ENCODE results near the gene CTNNBL1. TPM values are rescaled to one million over a fixed set of nuclear protein-coding genes. Genes with fewer than 3 reads are reported as not detected.

Gene CTNNBL1
- total RNA-seq, 1 donor from 2014 or later = 80.0 TPM

DNA sequence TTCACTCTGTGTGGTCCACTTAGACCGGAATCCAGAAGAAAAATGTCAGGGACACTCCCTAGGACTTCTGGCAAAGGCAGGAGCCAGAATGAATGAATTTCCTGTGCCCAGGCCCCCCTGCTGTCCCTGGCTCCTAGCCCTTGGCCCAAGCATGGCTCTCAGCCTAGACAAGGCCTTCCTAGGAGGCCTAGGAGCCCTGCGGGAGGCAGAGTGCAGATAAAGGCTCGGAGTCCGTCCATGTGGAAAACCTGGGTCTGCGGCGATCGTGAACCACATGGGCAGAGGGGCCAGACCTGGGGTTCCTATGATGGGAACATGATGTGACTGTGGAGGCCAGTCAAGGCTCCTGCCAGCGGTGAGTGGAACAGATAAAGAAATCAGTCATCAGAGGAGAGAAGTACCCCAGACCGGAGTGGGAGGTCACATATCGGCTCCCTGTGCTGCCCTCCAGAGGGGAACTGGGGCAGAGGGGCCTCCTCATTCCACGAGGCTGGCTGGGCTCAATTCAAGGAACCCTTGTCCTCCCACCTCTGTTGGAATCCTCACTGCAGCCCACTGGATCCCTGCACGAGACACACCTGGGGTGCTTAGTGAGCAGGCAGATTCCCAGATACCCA, 203.2 kb downstream of the CTNNBL1 start:
- intact Hi-C loops (cut with micrococcal nuclease) = no loop called here

DNA sequence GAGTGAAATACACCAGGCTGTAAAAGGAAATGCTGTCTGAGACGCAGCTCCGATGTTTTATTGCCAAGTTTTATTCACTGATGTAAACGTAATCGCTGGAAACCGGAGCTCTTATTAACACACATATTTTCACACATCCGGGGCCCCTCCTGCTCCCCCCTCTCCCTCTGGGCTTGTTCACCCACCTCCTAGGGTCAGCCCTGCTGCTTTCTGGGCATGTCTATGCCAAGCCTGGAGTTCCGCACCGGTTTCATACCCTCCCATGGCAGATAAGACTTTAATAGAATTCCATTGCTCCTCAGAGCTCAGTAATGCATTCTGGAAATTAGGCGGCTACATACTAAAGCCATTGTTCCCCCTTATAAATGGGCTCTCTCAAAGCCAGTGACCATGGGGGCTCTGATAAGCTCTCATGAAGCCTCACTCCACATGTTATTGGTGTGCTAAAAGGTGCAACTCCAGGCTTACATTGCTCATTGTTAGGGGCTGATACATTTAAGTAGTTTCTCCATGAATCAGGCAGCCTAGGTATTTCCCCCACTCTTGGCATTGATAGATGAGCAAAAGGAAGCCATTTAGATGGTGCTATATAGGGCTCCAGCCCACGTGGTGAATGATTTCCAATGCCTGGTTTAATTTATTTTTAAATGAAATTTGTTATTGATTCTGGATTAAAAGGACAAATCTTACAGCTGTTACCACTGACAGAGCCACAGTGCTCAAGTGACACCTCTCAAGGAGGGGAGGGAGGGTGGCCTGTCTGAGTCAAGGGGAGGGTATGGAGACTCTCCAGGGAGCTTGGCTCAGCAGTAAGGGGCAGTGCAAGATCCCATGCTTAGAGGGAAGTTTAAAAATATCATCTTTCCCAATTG, 204.6 kb downstream of the CTNNBL1 start:
- intact Hi-C loops (cut with micrococcal nuclease) = no loop called here

DNA sequence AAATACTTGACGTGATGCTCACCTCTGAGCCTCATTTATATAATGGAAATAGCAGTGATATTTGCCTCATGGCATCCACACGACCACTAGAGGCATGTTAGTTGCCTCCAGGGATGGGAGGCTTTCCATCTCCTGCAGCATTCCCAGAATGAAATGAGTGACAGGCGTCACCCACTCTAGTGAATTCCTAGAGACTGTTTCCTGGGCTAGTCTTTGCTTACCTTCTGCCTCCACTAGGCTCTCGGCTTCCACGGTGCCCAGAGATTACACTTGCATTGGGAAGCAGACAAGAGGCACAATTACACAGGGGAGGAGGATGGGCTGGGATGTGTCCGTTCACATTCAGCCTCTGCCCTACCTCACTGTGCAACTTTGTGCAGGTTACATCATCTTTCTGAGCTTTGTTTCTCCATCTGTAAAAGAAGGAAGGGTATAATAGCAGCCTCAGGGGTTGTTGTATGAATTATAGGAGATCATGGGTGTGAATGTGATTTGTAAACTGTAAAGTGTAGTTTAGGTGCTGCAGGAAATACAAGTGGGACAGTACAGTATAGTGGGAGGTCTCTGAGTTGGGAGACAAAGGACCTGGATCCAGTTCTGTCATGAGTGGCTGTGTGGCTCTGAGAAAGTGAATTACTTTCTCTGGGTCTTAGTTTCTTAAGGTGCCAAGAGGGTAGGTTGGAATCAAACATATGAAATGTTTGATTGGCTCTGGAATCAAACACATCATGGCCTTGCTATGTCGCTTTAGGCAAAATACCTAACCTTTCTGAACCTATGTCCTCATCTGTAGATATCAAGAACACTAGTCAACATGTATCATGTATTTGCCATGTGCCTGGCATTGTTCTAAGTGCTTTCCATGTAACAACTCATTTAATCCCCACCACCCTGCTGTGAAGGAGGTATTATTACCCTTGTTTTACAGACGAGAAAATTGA, 205.5 kb downstream of the CTNNBL1 start:
- intact Hi-C loops (cut with micrococcal nuclease) = loop anchor here (5.0 kb wide), 1 partner anchor 323 kb away; no protein-coding TSS in a partner anchor

DNA sequence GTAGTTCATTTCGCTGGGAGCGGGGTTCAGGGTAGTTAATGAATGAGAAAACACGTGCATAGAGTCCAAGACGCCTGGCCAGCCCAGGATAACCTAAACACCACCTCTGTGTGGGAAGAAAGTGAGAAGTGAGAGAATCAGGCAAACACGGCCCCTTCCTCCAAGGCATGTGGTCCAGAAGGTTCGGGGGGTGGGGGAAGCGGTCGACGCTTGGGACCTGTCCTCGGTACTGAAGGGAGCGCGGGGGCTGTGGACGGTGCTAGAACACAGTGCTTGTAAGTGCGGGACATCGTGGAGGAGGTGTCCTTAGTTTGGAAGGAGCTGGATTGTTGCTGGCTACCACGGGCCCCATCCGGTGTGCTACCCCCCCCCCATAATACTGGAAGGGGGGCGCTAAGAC, 207.4 kb downstream of the CTNNBL1 start:
- intact Hi-C loops (cut with micrococcal nuclease) = loop anchor here (5.0 kb wide), 1 partner anchor 321 kb away; no protein-coding TSS in a partner anchor

DNA sequence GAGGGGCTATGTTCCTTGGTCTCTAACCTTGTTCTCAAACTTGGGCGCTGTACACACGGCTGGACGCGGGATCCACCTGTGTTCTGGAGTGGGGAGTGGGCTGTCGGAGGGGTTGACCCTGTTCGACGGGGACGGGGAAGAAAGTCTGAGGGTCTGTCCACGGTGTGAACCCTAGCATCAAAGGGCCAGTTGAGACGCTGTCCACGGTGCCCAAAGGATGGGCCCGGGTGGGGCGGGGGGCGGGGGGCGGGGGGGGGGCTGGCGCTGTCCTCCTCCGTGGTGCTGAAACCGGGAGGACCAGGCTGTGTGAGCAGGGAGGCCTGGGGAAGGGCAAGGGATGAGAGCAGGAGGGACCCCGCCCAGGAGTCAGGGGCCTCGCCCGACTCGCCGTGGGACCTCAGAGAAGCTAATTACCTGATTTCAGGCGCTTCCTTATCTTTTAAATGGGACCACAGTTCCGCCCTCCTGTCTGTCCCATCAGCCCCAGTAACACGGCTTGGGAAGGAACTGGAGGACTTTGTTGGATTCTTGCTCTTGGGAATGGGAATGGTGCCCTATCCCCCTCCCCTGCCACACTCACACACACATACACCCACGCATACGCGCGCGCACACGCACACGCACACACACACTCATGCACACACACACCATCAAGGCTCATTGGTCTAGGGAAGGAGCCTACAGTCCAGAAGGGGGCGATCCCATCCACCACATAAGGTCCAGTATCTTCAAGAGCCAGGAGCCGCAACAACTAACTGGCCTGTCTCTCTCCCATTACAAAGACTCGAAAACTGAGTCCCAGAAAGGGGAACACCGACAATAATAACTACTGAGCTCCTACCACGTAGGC, 208.0 kb downstream of the CTNNBL1 start:
- intact Hi-C loops (cut with micrococcal nuclease) = loop anchor here (2.0 to 5.0 kb wide), 2 partner anchors 89 to 320 kb away; no protein-coding TSS in a partner anchor

DNA sequence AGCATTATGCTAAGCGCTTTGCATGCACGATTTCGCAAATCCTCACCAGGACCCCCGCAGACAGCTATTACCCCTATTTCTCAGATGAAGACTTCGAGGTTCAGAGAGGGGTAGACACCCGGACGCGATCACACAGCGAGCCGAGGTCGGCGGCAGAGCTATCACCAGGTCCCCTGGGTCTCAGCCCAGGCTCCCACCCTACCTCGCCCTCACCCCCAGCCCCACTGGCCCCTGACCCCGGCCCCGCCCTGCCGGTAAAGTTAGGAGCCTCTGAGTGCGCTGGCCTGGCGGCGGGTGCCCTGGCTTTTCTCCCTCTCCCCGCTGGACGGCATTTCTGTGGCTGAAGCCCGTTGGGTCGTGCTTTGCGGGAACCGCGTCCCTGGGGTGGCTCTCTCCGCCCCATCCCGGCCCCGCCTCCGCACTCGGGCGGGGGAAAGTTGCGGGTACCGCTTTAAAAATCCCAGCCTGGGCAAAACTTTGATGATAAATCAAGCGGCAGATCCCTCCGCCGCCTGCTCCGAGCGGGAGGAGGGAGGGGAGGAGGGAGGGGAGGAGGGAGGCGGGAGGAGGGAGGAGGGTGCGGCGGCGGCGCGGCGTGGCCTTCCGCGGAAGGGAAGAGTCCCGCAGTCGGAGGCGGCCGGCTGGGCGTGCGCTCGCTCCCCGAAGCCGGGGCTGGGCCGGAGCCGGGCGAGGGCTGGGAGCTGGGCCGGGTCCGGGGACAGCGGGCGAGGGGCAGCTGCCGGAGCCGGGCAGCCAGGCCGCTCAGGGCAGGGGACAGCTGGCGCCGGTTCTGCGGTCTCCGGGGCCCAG, 208.9 kb downstream of the CTNNBL1 start, which contains the start of gene VSTM2L:
Gene VSTM2L, plus strand, starts transcription at position 624 of the 810 bp plus-strand sequence. CDS start 224 bp downstream, outside the sequence.
- intact Hi-C loops (cut with micrococcal nuclease) = loop anchor here (2.0 to 5.0 kb wide), 2 partner anchors 88 to 320 kb away; no protein-coding TSS in a partner anchor

DNA sequence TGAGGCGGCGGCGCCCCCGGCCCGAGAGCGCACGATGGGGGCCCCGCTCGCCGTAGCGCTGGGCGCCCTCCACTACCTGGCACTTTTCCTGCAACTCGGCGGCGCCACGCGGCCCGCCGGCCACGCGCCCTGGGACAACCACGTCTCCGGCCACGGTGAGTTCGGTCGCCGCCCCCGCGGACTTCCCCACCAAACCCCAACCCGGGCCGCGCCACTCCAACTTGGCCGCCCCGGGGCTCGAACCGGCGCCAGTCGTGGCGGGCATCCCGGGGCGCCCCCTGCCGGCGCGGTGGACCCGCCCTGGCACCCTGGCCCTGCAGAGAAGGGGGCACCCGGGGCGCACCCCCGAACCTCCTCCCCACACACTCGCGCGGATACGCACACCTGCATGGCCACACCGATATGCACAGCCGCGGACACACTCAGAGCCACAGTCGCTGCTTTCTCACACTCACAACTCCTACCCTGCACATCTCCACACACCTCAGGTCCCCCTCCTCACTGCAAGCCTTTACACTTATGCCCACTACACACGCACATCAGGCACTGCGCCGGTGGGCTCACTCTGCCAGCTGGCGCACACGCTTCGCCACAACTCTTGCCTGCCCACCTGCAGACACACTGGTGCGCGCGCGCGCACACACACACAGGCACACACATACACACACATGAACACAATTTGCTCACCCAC, 209.6 kb downstream of the CTNNBL1 start:
- intact Hi-C loops (cut with micrococcal nuclease) = loop anchor here (2.0 to 5.0 kb wide), 2 partner anchors 87 to 319 kb away; no protein-coding TSS in a partner anchor

DNA sequence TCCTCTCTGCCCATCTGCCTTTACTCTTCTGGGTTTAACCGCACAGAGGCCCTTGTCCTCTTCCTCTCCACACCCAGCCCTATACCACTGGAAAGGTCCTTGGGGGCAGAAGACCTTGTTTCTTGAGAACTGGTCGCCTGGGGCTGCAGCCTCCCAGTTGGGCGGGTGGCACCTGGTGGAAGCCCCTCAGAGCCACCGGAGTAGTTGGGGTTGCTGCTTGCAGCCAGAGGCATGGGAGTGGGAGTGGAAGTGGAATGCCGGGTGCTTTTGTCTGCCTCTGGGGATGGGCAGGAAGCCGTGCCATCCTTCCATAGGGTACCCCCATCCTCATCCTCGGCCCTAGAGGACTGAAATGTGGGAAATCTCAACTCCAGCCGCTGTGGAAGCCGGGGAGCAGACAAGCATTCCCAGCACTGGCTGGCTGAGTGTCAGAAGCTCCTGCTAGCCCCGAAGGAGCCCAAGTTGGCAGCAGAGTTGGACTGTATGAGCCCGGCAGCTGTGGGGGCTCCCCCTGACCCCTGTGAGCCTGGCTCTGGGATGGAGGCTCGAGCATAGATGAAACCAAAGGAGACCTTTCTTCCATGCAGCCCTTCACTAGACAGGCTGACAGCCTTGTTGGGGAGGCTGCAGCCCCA, 210.3 kb downstream of the CTNNBL1 start:
- intact Hi-C loops (cut with micrococcal nuclease) = loop anchor here (5.0 kb wide), 1 partner anchor 318 kb away; no protein-coding TSS in a partner anchor

DNA sequence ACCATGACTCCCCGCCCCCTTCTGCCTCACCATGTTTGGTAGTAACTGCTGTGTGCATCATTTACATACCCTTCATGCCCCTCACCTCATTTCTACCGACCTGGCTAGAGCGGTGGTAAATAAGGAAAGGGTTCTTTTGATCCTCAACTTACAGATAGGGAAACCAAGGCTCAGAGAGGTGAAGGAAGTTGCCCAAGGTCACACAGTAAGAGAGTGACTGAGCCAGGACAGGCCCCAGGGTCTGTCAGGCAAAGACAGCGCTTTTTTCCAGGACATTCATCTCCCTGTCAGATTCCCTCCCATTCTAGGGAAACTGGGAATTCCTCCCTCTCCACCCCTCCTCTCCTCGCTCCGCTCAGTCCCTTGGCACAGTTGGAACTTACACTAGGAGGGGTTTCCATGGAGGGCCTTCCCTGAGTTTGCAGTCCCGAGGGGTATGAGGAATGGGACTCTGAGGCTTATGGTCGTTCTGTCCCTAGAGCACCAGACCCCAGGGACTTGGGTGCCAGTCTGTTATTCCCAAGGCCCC, 211.1 kb downstream of the CTNNBL1 start:
- intact Hi-C loops (cut with micrococcal nuclease) = loop anchor here (5.0 kb wide), 1 partner anchor 317 kb away; no protein-coding TSS in a partner anchor

DNA sequence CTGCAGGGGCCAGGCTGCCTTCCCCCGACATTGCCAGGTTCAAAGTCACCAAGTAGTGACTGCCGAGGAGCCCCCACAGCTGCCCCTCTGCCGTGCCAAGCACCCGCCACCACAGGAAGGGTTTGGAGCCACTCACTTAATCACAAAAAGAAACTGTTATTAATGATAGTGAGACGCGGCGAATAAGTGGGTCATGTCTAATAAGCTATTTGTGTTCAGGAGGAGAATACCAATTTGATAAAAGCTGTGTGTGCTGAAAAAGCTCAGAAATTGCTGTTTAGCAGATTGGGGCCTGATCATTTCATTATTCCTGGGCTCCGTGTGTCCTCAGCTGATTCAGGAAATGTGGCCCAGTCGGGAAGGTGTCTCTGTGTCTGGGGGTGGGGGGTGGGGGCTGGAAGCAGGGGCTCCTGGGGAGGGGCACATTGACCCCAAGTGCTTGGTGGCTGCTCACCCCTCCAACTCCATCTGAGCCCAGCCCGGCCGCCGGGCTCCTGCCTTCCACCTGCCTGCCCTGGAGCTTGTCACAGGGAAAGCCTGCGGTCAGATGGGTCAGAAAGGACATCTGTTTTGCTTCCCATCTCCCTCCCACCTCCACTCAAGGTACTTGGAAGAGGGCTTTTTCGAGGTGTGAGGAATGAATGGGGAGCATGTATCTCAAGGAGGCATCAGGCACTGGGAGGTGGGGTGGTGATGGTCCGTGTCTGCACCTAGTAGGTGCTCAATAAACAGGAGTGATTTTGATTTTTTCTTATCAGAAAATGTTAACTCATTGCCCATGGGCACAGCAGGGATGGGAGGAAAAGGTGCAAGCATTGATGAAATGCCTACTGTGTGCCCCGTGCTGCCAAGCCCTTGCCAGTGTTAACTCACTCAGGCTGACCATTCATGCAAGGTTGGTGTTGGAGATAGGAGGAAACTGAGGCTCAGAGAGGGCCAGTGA, 212.1 kb downstream of the CTNNBL1 start:
- intact Hi-C loops (cut with micrococcal nuclease) = no loop called here

DNA sequence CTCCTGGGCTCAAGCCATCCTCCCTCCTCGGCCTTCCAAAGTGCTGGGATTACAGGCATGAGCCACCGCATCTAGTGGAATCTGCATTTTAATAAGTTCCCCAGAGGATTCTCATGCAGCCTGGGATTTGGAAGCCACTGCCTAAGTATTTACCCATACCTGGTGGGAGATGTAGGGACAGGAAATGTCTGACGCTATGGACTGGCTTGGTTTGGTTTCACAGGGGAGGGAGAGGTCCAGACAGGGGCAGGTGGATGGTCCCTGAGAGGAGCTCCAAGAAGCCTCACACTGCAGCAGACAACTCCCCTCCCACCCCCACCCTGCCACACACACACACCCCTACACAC, 213.5 kb downstream of the CTNNBL1 start:
- intact Hi-C loops (cut with micrococcal nuclease) = no loop called here

DNA sequence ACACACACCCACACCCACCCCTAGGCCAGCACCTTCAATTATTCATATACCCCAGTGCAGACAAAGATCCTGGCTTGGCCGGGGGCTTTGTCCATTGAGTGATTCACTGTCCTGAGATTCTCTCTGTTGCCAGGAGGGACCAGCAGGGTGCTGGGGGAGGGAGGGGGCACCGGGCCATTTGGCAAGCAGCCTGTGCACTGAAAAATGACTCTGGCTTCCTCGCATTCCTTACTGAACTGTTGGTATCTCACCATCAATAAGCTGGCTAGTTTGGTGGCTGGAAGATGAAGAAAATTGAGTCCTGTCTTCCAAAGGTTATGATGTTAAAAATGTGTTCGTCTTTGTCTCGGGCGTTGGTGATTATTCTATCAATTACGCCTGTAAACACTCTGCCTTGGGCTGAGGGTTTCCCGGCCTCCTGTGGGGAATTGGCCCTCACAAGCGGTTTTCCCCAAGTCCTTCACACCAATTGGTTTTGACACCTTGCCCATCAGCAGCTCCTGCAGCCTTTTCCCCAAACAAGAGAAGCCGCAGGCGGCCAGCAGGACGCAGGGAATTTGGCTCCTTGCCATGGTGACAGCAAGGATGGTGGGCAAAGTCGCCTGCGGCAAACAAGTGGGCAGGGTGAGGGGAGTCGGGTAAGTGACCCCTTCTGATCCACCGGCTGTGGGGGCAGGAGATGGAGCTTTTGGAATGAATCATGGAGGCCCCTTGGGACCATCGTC, 214.0 kb downstream of the CTNNBL1 start:
- intact Hi-C loops (cut with micrococcal nuclease) = no loop called here

DNA sequence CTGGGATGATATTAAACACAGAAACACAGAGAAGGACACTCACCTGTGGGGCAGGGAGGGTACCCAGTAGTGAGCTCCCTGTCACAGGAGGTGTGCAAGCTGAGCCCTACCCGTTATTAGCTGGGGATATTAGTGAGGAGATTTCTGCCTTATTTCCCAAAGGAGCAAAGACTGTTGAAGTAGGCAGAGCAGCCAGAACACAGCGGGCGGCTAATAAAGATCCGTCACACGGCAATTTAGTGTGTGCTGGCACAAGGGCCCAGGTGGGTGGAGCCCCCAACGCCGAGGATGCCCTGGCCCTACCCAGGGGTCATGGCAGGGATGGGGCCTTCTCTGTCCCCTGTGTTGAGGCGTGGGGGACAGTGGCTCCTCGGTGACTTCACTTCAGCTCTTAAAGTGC, 217.4 kb downstream of the CTNNBL1 start:
- intact Hi-C loops (cut with micrococcal nuclease) = loop anchor here (10.0 kb wide), 1 partner anchor 346 kb away; no protein-coding TSS in a partner anchor

DNA sequence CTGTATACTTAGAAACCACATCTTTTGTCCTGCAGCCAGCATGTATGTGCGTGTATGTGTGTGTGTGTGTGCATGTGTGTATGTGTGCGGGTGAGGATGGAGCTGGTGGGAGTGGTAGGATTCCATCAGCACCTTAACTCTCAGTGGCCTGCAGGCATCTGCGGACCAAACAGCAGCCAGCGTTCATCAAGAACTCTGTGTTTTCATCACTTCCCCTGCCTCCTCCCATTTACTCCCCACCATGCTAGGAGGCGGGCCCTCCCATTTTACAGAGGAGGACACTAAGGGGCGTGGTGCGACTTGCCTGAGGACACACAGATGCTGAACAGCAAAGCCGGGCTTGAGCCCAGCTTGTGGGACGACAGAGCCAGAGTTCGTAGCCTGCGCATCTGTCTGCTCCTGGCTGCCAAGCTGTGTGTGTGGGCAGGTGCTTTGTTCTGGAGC, 218.0 kb downstream of the CTNNBL1 start:
- intact Hi-C loops (cut with micrococcal nuclease) = loop anchor here (10.0 kb wide), 1 partner anchor 347 kb away; no protein-coding TSS in a partner anchor

DNA sequence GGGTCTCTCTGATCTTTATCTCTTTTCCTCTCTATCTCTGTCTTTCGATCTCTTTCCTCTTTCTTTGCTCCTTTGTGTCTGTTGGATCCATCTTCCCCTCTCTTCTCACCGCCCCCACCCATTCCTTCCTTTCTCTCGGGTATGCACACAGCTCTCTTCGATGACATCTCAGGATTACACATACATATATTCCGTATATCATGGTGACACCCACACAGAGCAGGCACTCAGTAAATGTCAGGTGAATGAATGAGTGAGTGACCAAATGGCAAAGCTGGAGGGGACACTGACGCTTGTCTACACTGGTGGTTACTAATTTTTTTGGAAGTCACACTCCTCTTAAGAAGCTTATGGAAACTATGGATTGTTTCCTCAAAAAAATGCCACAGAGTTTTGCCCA, 219.0 kb downstream of the CTNNBL1 start:
- intact Hi-C loops (cut with micrococcal nuclease) = loop anchor here (10.0 kb wide), 1 partner anchor 348 kb away; no protein-coding TSS in a partner anchor

All from T-helper 1 cell treated with Interleukin-12 subunit alpha and Interleukin-12 subunit beta and Interleukin-4 antibody, amounts not matched to agents 30 ng/mL and 1 ng/mL, for 36 hours (primary cell).